Hematopoietic multipotent progenitor cell treated with erythropoietin and hydrocortisone succinate and interleukin-3 and kit ligand, for 4 days (in vitro differentiated cells): Measurements from ENCODE around the gene PSMB1.
A peak's percentile ranks its signal among the peaks of the same experiment; 100 is the strongest.
"Not testable (repeated sequence)": the region's sequence is repeated elsewhere in the genome, so short reads cannot be mapped to it uniquely, and the experiment has no call there.

Source experiments
- DNase-seq: peaks from one replicate; pipeline ENCODE4 v3.0.0-alpha.2; 2015

Gene PSMB1

DNA sequence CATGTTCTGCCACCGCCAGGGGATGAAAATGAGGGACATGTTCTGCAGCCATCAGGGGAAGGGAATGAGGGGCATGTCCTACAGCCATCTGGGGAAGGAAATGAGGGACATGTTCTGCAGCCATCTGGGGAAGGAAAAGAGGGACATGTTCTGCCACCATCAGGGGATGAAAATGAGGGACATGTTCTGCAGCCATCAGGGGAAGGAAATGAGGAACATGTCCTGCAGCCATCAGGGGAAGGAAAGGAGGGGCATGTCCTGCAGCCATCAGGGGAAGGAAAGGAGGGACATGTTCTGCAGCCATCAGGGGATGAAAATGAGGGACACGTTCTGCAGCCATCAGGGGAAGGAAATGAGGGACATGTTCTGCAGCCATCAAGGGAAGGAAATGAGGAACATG is 50.8 kb downstream of the PSMB1 start:
- DNase-seq: not testable (repeated sequence)

DNA sequence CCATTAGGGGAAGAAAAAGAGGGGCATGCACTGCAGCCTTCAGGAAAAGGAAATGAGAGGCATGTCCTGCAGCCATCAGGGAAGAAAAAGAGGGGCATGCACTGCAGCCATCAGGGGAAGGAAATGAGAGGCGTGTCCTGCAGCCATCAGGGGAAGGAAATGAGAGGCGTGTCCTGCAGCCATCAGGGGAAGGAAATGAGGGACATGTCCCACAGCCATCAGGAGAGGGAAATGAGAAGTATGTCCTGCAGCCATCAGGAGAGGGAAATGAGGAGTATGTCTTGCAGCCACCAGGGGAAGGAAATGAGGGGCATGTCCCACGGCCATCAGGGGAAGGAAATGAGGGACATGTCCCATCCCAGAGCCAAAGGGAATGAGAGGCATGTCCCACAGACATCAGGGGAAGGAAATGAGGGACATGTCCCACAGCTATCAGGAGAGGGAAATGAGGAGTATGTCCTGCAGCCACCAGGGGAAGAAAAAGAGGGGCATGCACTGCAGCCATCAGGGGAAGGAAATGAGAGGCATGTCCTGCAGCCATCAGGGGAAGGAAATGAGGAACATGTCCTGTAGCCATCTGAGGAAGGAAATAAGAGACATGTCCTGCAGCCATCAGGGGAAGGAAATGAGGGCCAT is 52.0 kb downstream of the PSMB1 start:
- DNase-seq: no peak

DNA sequence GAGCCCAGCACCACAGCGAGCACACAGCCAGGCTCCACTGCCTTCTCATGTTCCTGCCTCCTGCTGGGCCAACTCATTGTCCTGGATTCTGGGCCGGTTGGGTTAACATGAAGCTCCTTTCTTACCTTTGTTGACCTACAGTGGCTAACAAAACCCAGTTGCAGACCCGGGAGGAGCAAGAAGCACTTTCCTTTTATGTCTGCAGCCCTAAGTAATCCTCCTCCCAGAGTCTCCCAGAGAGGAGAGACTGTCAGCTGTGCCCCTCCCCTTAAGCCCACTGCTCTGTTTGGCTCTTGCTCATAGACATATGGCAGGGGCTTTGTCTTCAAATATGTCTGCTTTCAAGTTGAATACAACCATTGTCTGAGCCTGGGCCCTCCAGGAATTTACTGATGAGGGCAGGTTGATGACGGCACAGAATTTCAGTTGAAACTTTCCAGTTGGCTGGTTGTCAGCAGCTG is 55.2 kb downstream of the PSMB1 start:
- DNase-seq: no peak

DNA sequence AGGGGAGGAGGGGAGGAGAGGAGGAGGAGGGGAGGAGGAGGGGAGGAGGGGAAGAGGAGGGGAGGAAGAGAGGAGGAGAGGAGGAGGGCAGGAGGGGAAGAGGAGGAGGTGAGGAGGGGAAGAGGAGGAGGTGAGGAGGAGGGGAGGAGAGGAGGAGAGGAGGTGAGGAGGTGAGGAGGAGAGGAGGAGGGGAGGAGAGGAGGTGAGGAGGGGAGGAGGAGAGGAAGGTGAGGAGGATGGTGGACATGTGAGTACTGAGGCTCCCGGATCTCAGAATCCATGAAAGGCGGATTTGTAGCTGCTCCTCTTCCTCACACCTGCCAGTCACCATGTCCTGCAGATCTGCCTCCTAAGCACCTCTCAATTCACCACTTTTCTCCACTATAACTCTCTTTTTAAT is 59.8 kb downstream of the PSMB1 start:
- DNase-seq: no peak

DNA sequence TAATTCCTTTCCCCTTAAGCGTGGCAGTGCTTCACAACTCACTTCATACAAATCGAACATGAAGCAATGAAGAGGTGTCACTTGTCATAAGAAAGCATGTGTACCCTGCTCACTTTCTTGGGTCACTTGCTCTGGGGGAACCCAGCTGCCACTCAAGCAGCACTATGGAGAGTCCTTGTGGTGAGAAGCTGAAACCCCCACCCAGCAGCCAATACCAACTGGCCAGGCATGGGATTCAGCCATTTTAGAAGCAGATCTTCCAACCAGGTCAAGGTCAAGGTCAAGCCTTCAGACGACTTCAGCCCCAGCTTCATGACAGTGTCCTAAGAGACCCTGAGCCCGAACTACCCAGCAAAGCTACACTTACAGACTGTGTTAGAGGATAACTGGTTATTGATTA is 62.8 kb downstream of the PSMB1 start:
- DNase-seq: no peak

DNA sequence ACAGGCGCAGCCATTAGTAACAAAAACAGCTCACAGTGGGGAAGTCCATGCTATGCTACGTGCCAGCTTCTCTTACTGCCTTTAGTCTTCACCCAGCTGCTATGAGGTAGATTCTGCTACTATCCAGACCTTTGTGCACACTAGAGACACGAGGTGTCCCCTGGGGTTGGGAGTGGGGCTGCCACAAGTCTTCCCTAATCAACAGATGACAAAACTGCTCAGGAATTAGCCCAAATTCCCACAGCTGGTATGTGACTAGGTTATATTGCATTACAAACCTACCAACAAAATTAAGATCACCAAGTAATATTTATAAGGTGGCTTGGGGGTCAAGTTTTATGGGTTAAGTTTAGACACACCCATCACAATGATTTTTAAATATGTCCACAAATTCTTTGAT is 63.3 kb downstream of the PSMB1 start:
- DNase-seq: no peak

DNA sequence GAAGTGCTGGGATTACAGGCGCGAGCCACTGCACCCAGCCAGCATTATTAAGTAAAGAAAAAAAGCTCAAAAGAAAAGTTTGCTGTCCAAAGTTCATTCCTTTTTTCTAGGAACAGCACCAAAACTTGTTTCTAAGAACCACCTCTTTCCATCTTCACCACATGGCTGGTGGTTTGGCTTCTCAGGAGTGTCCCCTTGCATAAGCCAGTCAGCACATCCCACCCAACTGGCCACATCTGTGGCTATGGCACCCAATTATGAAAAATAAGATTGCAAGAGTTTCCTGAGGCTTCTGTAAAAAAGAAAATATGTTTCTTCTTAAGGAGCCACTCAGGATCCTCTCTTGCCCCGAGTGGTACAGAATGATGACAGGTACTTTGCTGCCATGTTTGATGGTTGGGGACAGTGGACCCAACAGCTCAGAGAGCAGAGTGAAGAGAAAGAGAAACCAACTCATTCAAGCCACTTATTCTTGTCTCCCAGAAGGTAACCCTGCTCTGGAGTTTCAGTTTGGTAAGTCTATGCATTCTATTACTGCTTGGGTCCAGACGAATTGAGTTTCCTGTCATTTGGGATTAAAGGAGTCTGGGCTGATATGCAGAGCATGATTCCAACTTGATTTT is 65.3 kb downstream of the PSMB1 start:
- no peak for DNase-seq

DNA sequence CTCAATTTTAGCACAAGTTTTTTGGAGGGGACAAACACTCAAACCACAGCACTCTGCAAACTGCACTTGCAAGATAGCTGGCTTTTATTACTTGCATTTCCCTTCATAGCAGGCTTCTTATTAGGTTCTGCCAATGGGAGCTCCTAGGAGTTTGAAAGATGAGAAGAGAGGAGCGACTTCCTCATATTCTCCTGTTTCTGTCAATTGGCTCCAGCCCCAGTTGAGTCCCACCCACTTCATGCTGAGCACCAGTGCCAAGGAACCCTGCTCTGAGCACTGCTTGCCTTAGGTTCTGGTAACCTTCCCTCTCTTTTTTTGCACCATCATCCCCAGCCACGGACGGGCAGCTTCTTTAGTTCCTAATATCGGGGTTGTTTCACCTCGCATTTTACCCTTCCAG is 67.9 kb downstream of the PSMB1 start:
- DNase-seq: peak; percentile 6
